T-helper 1 cell treated with Interleukin-12 subunit alpha and Interleukin-12 subunit beta and Interleukin-4 antibody, amounts not matched to agents 30 ng/mL and 1 ng/mL, for 36 hours (primary cell): ENCODE measurements around the gene CHD5. TPM values are rescaled to one million over a fixed set of nuclear protein-coding genes. Genes with fewer than 3 reads are reported as not detected.
"Not testable (repeated sequence)": the region's sequence is repeated elsewhere in the genome, so short reads cannot be mapped to it uniquely, and the experiment has no call there.

Experiments
- intact Hi-C: fragments of 100-400 bp; cut with micrococcal nuclease; formaldehyde crosslinking; loops from one replicate; pipeline ENCODE4 v1.15.1; 2024
- total RNA-seq: library from RNA; stranded (reverse); gene quantifications from 2 replicates; pipeline ENCODE4 v1.2.3, GENCODE V29; 2022

The CHD5 gene
- total RNA-seq, 1 donor from 2014 or later: 2.3 TPM

GRCh38 chr1:6090996-6091822, 88.9 kb downstream of the CHD5 start:
- intact Hi-C loops: no loop called here

GRCh38 chr1:6090288-6090687, 89.8 kb downstream of the CHD5 start:
- intact Hi-C loops: no loop called here

GRCh38 chr1:6088956-6089355, 91.2 kb downstream of the CHD5 start:
- intact Hi-C loops: no loop called here

GRCh38 chr1:6087958-6088357, 92.2 kb downstream of the CHD5 start:
- intact Hi-C loops: no loop called here

- intact Hi-C loops: no loop called here
Observed at GRCh38 chr1:6087377-6087772, 92.7 kb downstream of the CHD5 start.

- intact Hi-C loops: no loop called here
Observed at GRCh38 chr1:6086762-6087376, 93.3 kb downstream of the CHD5 start.

GRCh38 chr1:6086358-6086757, 93.8 kb downstream of the CHD5 start:
- intact Hi-C loops: no loop called here

GRCh38 chr1:6085666-6086065, 94.5 kb downstream of the CHD5 start:
- intact Hi-C loops: no loop called here

GRCh38 chr1:6084781-6085495, 95.2 kb downstream of the CHD5 start:
- intact Hi-C loops: no loop called here

- intact Hi-C loops: no loop called here
Observed at GRCh38 chr1:6083801-6084446, 96.2 kb downstream of the CHD5 start.

GRCh38 chr1:6083385-6083784, 96.7 kb downstream of the CHD5 start:
- intact Hi-C loops: no loop called here

GRCh38 chr1:6082430-6082971, 97.6 kb downstream of the CHD5 start:
- intact Hi-C loops: no loop called here

GRCh38 chr1:6081901-6082300, 98.2 kb downstream of the CHD5 start:
- intact Hi-C loops: no loop called here

GRCh38 chr1:6080469-6080868, 99.7 kb downstream of the CHD5 start:
- intact Hi-C loops: no loop called here

- intact Hi-C loops: no loop called here
Observed at GRCh38 chr1:6077919-6078318, 102.2 kb downstream of the CHD5 start.

GRCh38 chr1:6077506-6077905, 102.6 kb downstream of the CHD5 start:
- intact Hi-C loops: no loop called here

GRCh38 chr1:6077061-6077460, 103.1 kb downstream of the CHD5 start:
- intact Hi-C loops: not testable (repeated sequence)

GRCh38 chr1:6075748-6076147, 104.4 kb downstream of the CHD5 start:
- intact Hi-C loops: no loop called here

GRCh38 chr1:6074192-6074901, 105.8 kb downstream of the CHD5 start:
- intact Hi-C loops: no loop called here

- intact Hi-C loops: no loop called here
Observed at GRCh38 chr1:6073480-6074053, 106.6 kb downstream of the CHD5 start.
